Activated CD8-positive, alpha-beta T cell treated with anti-CD3 and anti-CD28 coated beads for 36 hours (primary cell): ENCODE measurements around the gene CDH13. TPM values are rescaled to one million over a fixed set of nuclear protein-coding genes. Genes with fewer than 3 reads are reported as not detected.

Source experiments
- ATAC-seq: fragments of 200-7000 bp; cut with Tn5 transposase; one replicate; pipeline ENCODE4 v1.10.0; 2021; ENCODE audit warnings: mild to moderate bottlenecking, moderate library complexity
- CTCF ChIA-PET: fragments of 350-600 bp; sonication (Branson Sonifier 250); formaldehyde crosslinking; loops from one replicate; lab custom pipeline; 2021; ENCODE audit warnings: antibody characterized with exemption; lab: Charles Lee
- POLR2A ChIA-PET: fragments of 350-600 bp; sonication (Branson Sonifier 250); formaldehyde crosslinking; loops from one replicate; lab custom pipeline; 2021; ENCODE audit warnings: antibody characterized with exemption; lab: Charles Lee
- DNase-seq: peaks from one replicate; pipeline ENCODE4 v3.0.0-alpha.2; 2020
- H3K27ac Mint-ChIP-seq: one replicate; pipeline ENCODE4 v1.8.0; 2021; ENCODE audit warnings: mild to moderate bottlenecking, mixed read lengths
- H3K27me3 Mint-ChIP-seq: one replicate; pipeline ENCODE4 v1.8.0; 2021; ENCODE audit warnings: mixed read lengths
- H3K36me3 Mint-ChIP-seq: one replicate; pipeline ENCODE4 v1.8.0; 2021; ENCODE audit warnings: low read depth, mixed read lengths
- H3K4me1 Mint-ChIP-seq: one replicate; pipeline ENCODE4 v1.8.0; 2021; ENCODE audit warnings: low read depth, mixed read lengths
- H3K4me3 Mint-ChIP-seq: one replicate; pipeline ENCODE4 v1.8.0; 2021; ENCODE audit warnings: mild to moderate bottlenecking, moderate library complexity, mixed read lengths
- H3K9me3 Mint-ChIP-seq: one replicate; pipeline ENCODE4 v1.8.0; 2021; ENCODE audit warnings: mixed read lengths
- CTCF ChIP-seq: fragments of 200-600 bp; IDR thresholded peaks from one replicate; pipeline ENCODE4 v1.8.0; 2022; ENCODE audit warnings: antibody characterized with exemption, mild to moderate bottlenecking
- intact Hi-C: fragments of 100-400 bp; cut with micrococcal nuclease; formaldehyde crosslinking; loops from one replicate; pipeline ENCODE4 v1.10.0; 2022
- total RNA-seq, 2 experiments: library from RNA; stranded (reverse); gene quantifications; one replicate each; pipeline ENCODE4 v1.2.3, GENCODE V29; 2021

Gene CDH13
- total RNA-seq, 2 experiments from 2014 or later: not detected

- H3K36me3 Mint-ChIP-seq: no peaks in the 10 kb centered on the region
- no peaks in the 10 kb centered on the region for H3K4me1 Mint-ChIP-seq
- H3K4me3 Mint-ChIP-seq: no peak overlapping the region
- DNase-seq (no peak), ATAC-seq (no peak)
- ChIA-PET POLR2A (no interaction called here), CTCF (no interaction called here)
- intact Hi-C loops: no loop called here
- H3K27me3 Mint-ChIP-seq: peaks cover under 1% of the 10 kb centered on the region
- no peaks in the 10 kb centered on the region for H3K9me3 Mint-ChIP-seq
- no peak overlapping the region for H3K27ac Mint-ChIP-seq
- TF ChIP-seq CTCF: no peak
Observed at GRCh38 chr16:83630979-83631378, 1004.2 kb downstream of the CDH13 start.

- ATAC-seq (no peak), DNase-seq (no peak)
- H3K4me1 Mint-ChIP-seq: no peaks in the 10 kb centered on the region
- no peaks in the 10 kb centered on the region for H3K36me3 Mint-ChIP-seq
- no peaks in the 10 kb centered on the region for H3K9me3 Mint-ChIP-seq
- intact Hi-C loops: no loop called here
- ChIA-PET POLR2A (no interaction called here), CTCF (no interaction called here)
- no peak overlapping the region for H3K4me3 Mint-ChIP-seq
- peaks cover 3% of the 10 kb centered on the region for H3K27me3 Mint-ChIP-seq
- no peak overlapping the region for H3K27ac Mint-ChIP-seq
- no peak for TF ChIP-seq CTCF
Observed at GRCh38 chr16:83633286-83633685, 1006.5 kb downstream of the CDH13 start.

- intact Hi-C loops: no loop called here
- ATAC-seq: no peak
- H3K4me1 Mint-ChIP-seq: no peaks in the 10 kb centered on the region
- no peaks in the 10 kb centered on the region for H3K9me3 Mint-ChIP-seq
- no peak for TF ChIP-seq CTCF
- H3K27me3 Mint-ChIP-seq: peaks cover 4% of the 10 kb centered on the region
- ChIA-PET POLR2A (no interaction called here), CTCF (interaction anchor here (0.6 kb wide), 1 partner anchor 620 kb away, joined by 3 read pairs; no protein-coding TSS in a partner anchor)
- H3K4me3 Mint-ChIP-seq: no peak overlapping the region
- no peak overlapping the region for H3K27ac Mint-ChIP-seq
- no peaks in the 10 kb centered on the region for H3K36me3 Mint-ChIP-seq
- DNase-seq: no peak
Observed at GRCh38 chr16:83648347-83648746, 1021.6 kb downstream of the CDH13 start.

GRCh38 chr16:83651871-83652270 is 1025.1 kb downstream of the CDH13 start:
- ATAC-seq (no peak), DNase-seq (no peak)
- H3K36me3 Mint-ChIP-seq: no peaks in the 10 kb centered on the region
- no peak overlapping the region for H3K4me3 Mint-ChIP-seq
- no peak for TF ChIP-seq CTCF
- POLR2A ChIA-PET: no interaction called here
- H3K27ac Mint-ChIP-seq: no peak overlapping the region
- H3K9me3 Mint-ChIP-seq: no peaks in the 10 kb centered on the region
- CTCF ChIA-PET: no interaction called here
- H3K27me3 Mint-ChIP-seq: no peaks in the 10 kb centered on the region
- H3K4me1 Mint-ChIP-seq: no peaks in the 10 kb centered on the region
- intact Hi-C loops: no loop called here

- intact Hi-C loops: no loop called here
- no peaks in the 10 kb centered on the region for H3K27me3 Mint-ChIP-seq
- TF ChIP-seq CTCF: no peak
- H3K4me1 Mint-ChIP-seq: no peaks in the 10 kb centered on the region
- no peaks in the 10 kb centered on the region for H3K36me3 Mint-ChIP-seq
- POLR2A ChIA-PET: no interaction called here
- no peak overlapping the region for H3K27ac Mint-ChIP-seq
- no peaks in the 10 kb centered on the region for H3K9me3 Mint-ChIP-seq
- no peak overlapping the region for H3K4me3 Mint-ChIP-seq
- ATAC-seq (no peak), DNase-seq (no peak)
- CTCF ChIA-PET: no interaction called here
Observed at GRCh38 chr16:83652943-83653342, 1026.2 kb downstream of the CDH13 start.
